Trophoblast cell (in vitro differentiated cells and primary cell): ENCODE measurements around the gene COX7A2L. TPM values are rescaled to one million over a fixed set of nuclear protein-coding genes. Genes with fewer than 3 reads are reported as not detected.

Experiments used
- DNase-seq, 2 donors: peaks; one replicate each; pipeline ENCODE4 v3.0.0-alpha.2; 2016
- H2AFZ ChIP-seq: 2 replicates; pipeline ENCODE4 v1.6.1; 2013; ENCODE audit warnings: low read length, moderate library complexity, mild to moderate bottlenecking; ENCODE audit not compliant: insufficient read depth, poor library complexity
- H2AK5ac ChIP-seq: 2 replicates; pipeline ENCODE4 v1.6.1; 2013; ENCODE audit warnings: mild to moderate bottlenecking, low read length
- H2BK120ac ChIP-seq: 2 replicates; pipeline ENCODE4 v1.6.1; 2013; ENCODE audit warnings: low read length, mild to moderate bottlenecking, moderate library complexity; ENCODE audit not compliant: insufficient read depth, poor library complexity
- H2BK12ac ChIP-seq: 2 replicates; pipeline ENCODE4 v1.6.1; 2013; ENCODE audit warnings: mild to moderate bottlenecking, low read length, moderate library complexity
- H2BK5ac ChIP-seq: 2 replicates; pipeline ENCODE4 v1.6.1; 2013; ENCODE audit warnings: low read length, low read depth, moderate library complexity, mild to moderate bottlenecking; ENCODE audit not compliant: poor library complexity
- H3K14ac ChIP-seq: 2 replicates; pipeline ENCODE4 v1.6.1; 2013; ENCODE audit warnings: mild to moderate bottlenecking, low read length
- H3K18ac ChIP-seq: 2 replicates; pipeline ENCODE4 v1.6.1; 2013; ENCODE audit warnings: mild to moderate bottlenecking, low read length
- H3K23ac ChIP-seq: 2 replicates; pipeline ENCODE4 v1.6.1; 2013; ENCODE audit warnings: low read length
- H3K27ac ChIP-seq: 2 replicates; pipeline ENCODE4 v1.5.1; 2013; ENCODE audit warnings: low read depth, mild to moderate bottlenecking, inconsistent platforms, low read length, moderate library complexity
- H3K27me3 ChIP-seq: 2 replicates; pipeline ENCODE4 v1.6.1; 2013; ENCODE audit warnings: inconsistent platforms, mild to moderate bottlenecking, low read length, moderate library complexity; ENCODE audit not compliant: insufficient read depth
- H3K36me3 ChIP-seq, 2 experiments: 1 replicate in 1 of 2; 2 replicates in 1 of 2; pipeline ENCODE4 v1.6.1; 2013; ENCODE audit warnings: low read length in 2 of 2, mild to moderate bottlenecking in 2 of 2, moderate library complexity in 1 of 2; ENCODE audit not compliant: insufficient read depth in 2 of 2, control insufficient read depth in 1 of 2
- H3K4ac ChIP-seq: 2 replicates; pipeline ENCODE4 v1.6.1; 2013; ENCODE audit warnings: low read depth, mild to moderate bottlenecking, low read length, moderate library complexity
- H3K4me1 ChIP-seq, 2 experiments: 1 replicate in 1 of 2; 2 replicates in 1 of 2; pipeline ENCODE4 v1.6.1; 2013; ENCODE audit warnings: low read length in 2 of 2, mild to moderate bottlenecking in 2 of 2, moderate library complexity in 1 of 2; ENCODE audit not compliant: insufficient read depth in 2 of 2, control insufficient read depth in 1 of 2
- H3K4me2 ChIP-seq: 2 replicates; pipeline ENCODE4 v1.6.1; 2013; ENCODE audit warnings: inconsistent platforms, mild to moderate bottlenecking, low read length, moderate library complexity
- H3K4me3 ChIP-seq: 2 replicates; pipeline ENCODE4 v1.5.1; 2013; ENCODE audit warnings: mild to moderate bottlenecking, low read depth, low read length, inconsistent platforms
- H3K79me1 ChIP-seq: one replicate; pipeline ENCODE4 v1.6.1; 2013; ENCODE audit warnings: low read length
- H3K79me2 ChIP-seq: 2 replicates; pipeline ENCODE4 v1.6.1; 2013; ENCODE audit warnings: low read length, mild to moderate bottlenecking; ENCODE audit not compliant: control insufficient read depth, insufficient read depth, poor library complexity
- H3K9ac ChIP-seq: 2 replicates; pipeline ENCODE4 v1.6.1; 2013; ENCODE audit warnings: mild to moderate bottlenecking, low read length
- H3K9me3 ChIP-seq: 2 replicates; pipeline ENCODE4 v1.6.1; 2013; ENCODE audit warnings: low read depth, mild to moderate bottlenecking, control low read depth, inconsistent platforms, low read length; ENCODE audit not compliant: insufficient read depth
- H4K12ac ChIP-seq: 2 replicates; pipeline ENCODE4 v1.6.1; 2013; ENCODE audit warnings: low read depth, mild to moderate bottlenecking, low read length, moderate library complexity
- H4K8ac ChIP-seq: 2 replicates; pipeline ENCODE4 v1.6.1; 2013; ENCODE audit warnings: low read depth, mild to moderate bottlenecking, low read length, moderate library complexity
- H4K91ac ChIP-seq: one replicate; pipeline ENCODE4 v1.6.1; 2013; ENCODE audit warnings: low read depth, mild to moderate bottlenecking, low read length, moderate library complexity
- WGBS: extraction: QIAGEN DNeasy Blood & Tissue Kit; methylation state at CpG from one replicate; pipeline ENCODE4 v1.1.7; 2013; ENCODE audit warnings: missing lambda C conversion rate; ENCODE audit not compliant: insufficient read length, insufficient coverage; ENCODE audit errors: extremely low coverage; 5-methylcytosine and 5-hydroxymethylcytosine counted together
- polyA plus RNA-seq: library from polyadenylated mRNA; stranded (reverse); fragments of 200-250 nt; gene quantifications from 2 replicates; pipeline ENCODE4 v1.2.3, GENCODE V29; 2013

The COX7A2L gene
- 75.1 and 75.4 TPM in 2 replicates for polyA plus RNA-seq

- Histone ChIP-seq H3K4me1 (peaks cover 3 to 7% of the 10 kb centered on the region in 2 experiments), H3K9me3 (no peaks in the 10 kb centered on the region), H2AFZ (peak within 1 kb of the TSS; percentile 90), H3K4ac (peak within 1 kb of the TSS; percentile 100), H3K9ac (peak within 1 kb of the TSS; percentile 98), H4K8ac (peak within 1 kb of the TSS; percentile 92), H3K4me3 (peak within 1 kb of the TSS; percentile 100), H3K27me3 (no peaks in the 10 kb centered on the region), H4K91ac (peak within 1 kb of the TSS; percentile 95), H3K18ac (peak within 1 kb of the TSS; percentile 88), H3K79me1 (peaks cover 8% of the 10 kb centered on the region), H4K12ac (peak within 1 kb of the TSS; percentile 90), H3K36me3 (peaks cover 0 to 2% of the 10 kb centered on the region in 2 experiments), H3K4me2 (peak within 1 kb of the TSS; percentile 85), H2BK12ac (no peak within 1 kb of the TSS), H3K14ac (peak within 1 kb of the TSS; percentile 96), H2BK5ac (peak within 1 kb of the TSS; percentile 97), H3K27ac (peak within 1 kb of the TSS; percentile 84), H2AK5ac (peak within 1 kb of the TSS; percentile 85), H3K23ac (no peak within 1 kb of the TSS), H3K79me2 (peaks cover 19% of the 10 kb centered on the region), H2BK120ac (peak within 1 kb of the TSS; percentile 88)
- no CpG with 5 or more reads among the region's 61 CpGs for WGBS
- DNase-seq, result peak; percentile 95 to 98
Observed at GRCh38 chr2:42360890-42361727, at the start of gene COX7A2L. TSS of gene COX7A2L (minus strand) at chr2:42361217. CDS start at chr2:42361161, 56 bp downstream.

- no peaks in the 10 kb centered on the region for H3K79me1 ChIP-seq
- H3K36me3 ChIP-seq, result no peaks in the 10 kb centered on the region
- no peaks in the 10 kb centered on the region for H3K79me2 ChIP-seq
- H3K4me2 ChIP-seq, result no peak overlapping the region
- no peak overlapping the region for H3K9ac ChIP-seq
- no peak for DNase-seq
- no peak overlapping the region for H3K18ac ChIP-seq
- no peak overlapping the region for H2BK5ac ChIP-seq
- H3K4me3 ChIP-seq, result no peak overlapping the region
- no peak overlapping the region for H2AFZ ChIP-seq
- no peak overlapping the region for H3K23ac ChIP-seq
- H3K27me3 ChIP-seq, result no peaks in the 10 kb centered on the region
- H4K91ac ChIP-seq, result no peak overlapping the region
- no peak overlapping the region for H3K4ac ChIP-seq
- no peak overlapping the region for H2AK5ac ChIP-seq
- H2BK12ac ChIP-seq, result no peak overlapping the region
- WGBS, result no CpG with 5 or more reads among the region's 8 CpGs
- no peak overlapping the region for H3K14ac ChIP-seq
- no peak overlapping the region for H4K12ac ChIP-seq
- H3K4me1 ChIP-seq, result no peaks in the 10 kb centered on the region
- H3K27ac ChIP-seq, result no peak overlapping the region
- no peak overlapping the region for H2BK120ac ChIP-seq
- no peak overlapping the region for H4K8ac ChIP-seq
- H3K9me3 ChIP-seq, result peaks cover 12% of the 10 kb centered on the region
Observed at GRCh38 chr2:42408009-42408408, 47.0 kb upstream of the COX7A2L start.

DNA sequence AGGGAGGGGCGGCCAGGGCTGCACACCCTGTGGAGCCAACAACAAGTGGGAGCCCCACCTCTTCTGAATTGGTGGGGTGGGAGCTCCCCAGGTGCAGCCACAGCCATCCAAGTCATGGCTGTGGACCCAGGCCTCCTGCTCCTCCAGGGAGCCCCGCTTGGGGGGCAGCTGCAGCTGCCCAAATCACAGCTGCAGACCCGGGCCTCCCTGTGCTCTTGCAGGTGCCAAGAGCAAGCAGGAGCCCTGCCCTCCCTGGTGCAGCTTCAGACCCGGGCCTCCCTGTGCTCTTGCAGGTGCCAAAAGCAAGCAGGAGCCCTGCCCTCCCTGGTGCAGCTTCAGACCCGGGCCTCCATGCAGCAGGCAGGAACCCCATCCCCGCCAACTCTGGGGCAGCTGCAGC, 46.5 kb upstream of the COX7A2L start:
- Histone ChIP-seq H3K14ac (no peak overlapping the region), H4K91ac (no peak overlapping the region), H3K4me3 (no peak overlapping the region), H4K12ac (no peak overlapping the region), H3K36me3 (no peaks in the 10 kb centered on the region), H2BK5ac (no peak overlapping the region), H2BK12ac (no peak overlapping the region), H3K9me3 (peaks cover 12% of the 10 kb centered on the region), H2AK5ac (no peak overlapping the region), H3K23ac (no peak overlapping the region), H2BK120ac (no peak overlapping the region), H3K79me1 (no peaks in the 10 kb centered on the region), H3K27me3 (no peaks in the 10 kb centered on the region), H2AFZ (no peak overlapping the region), H3K4me1 (no peaks in the 10 kb centered on the region), H3K27ac (no peak overlapping the region), H3K4me2 (no peak overlapping the region), H3K9ac (no peak overlapping the region), H3K4ac (no peak overlapping the region), H4K8ac (no peak overlapping the region), H3K79me2 (no peaks in the 10 kb centered on the region), H3K18ac (no peak overlapping the region)
- no peak for DNase-seq
- WGBS, result no CpG with 5 or more reads among the region's 6 CpGs

GRCh38 chr2:42404676-42405075, 43.7 kb upstream of the COX7A2L start:
- H3K27ac ChIP-seq, result no peak overlapping the region
- H3K9me3 ChIP-seq, result peaks cover 12% of the 10 kb centered on the region
- H3K14ac ChIP-seq, result no peak overlapping the region
- H3K79me1 ChIP-seq, result no peaks in the 10 kb centered on the region
- H2BK5ac ChIP-seq, result no peak overlapping the region
- no peak for DNase-seq
- H2AFZ ChIP-seq, result no peak overlapping the region
- no peak overlapping the region for H3K4me2 ChIP-seq
- no peak overlapping the region for H4K91ac ChIP-seq
- no peak overlapping the region for H3K4ac ChIP-seq
- H3K79me2 ChIP-seq, result no peaks in the 10 kb centered on the region
- H3K4me1 ChIP-seq, result no peaks in the 10 kb centered on the region
- no peak overlapping the region for H3K18ac ChIP-seq
- no peak overlapping the region for H2BK12ac ChIP-seq
- H4K12ac ChIP-seq, result no peak overlapping the region
- H3K23ac ChIP-seq, result no peak overlapping the region
- H2BK120ac ChIP-seq, result no peak overlapping the region
- no peak overlapping the region for H4K8ac ChIP-seq
- H3K36me3 ChIP-seq, result no peaks in the 10 kb centered on the region
- no CpG with 5 or more reads among the region's 4 CpGs for WGBS
- no peak overlapping the region for H3K9ac ChIP-seq
- H3K4me3 ChIP-seq, result no peak overlapping the region
- no peak overlapping the region for H2AK5ac ChIP-seq
- no peaks in the 10 kb centered on the region for H3K27me3 ChIP-seq
